Mucosa of stomach (tissue), 1 donor: ENCODE measurements around the gene TFAP2B.

ENCODE experiments used
- H3K27me3 ChIP-seq: one replicate; pipeline ENCODE4 v1.7.0; 2013; ENCODE audit warnings: mild to moderate bottlenecking, low read length; ENCODE audit not compliant: control insufficient read depth, insufficient read depth
- H3K36me3 ChIP-seq: one replicate; pipeline ENCODE4 v1.7.0; 2013; ENCODE audit warnings: low read length; ENCODE audit not compliant: control insufficient read depth, insufficient read depth
- H3K4me1 ChIP-seq: one replicate; pipeline ENCODE4 v1.7.0; 2013; ENCODE audit warnings: mild to moderate bottlenecking, low read length; ENCODE audit not compliant: control insufficient read depth, insufficient read depth
- H3K4me3 ChIP-seq: one replicate; pipeline ENCODE4 v1.7.0; 2013; ENCODE audit warnings: low read length
- H3K9ac ChIP-seq: one replicate; pipeline ENCODE4 v1.7.0; 2013; ENCODE audit warnings: mild to moderate bottlenecking, low read length, moderate library complexity
- H3K9me3 ChIP-seq: one replicate; pipeline ENCODE4 v1.7.0; 2013; ENCODE audit warnings: mild to moderate bottlenecking, low read length, moderate library complexity; ENCODE audit not compliant: control insufficient read depth
- donor health status: Pancreatic carcinoma.

The TFAP2B gene

GRCh38 chr6:50818673-50819072 lies at the start of gene TFAP2B:
Gene TFAP2B (plus strand): TSS chr6:50818871. CDS start chr6:50818892, 21 bp downstream.
- no peaks in the 10 kb centered on the region for H3K9me3 ChIP-seq
- H3K9ac ChIP-seq = no peak within 1 kb of the TSS
- peaks cover 7% of the 10 kb centered on the region for H3K4me1 ChIP-seq
- H3K4me3 ChIP-seq = no peak within 1 kb of the TSS
- no peaks in the 10 kb centered on the region for H3K36me3 ChIP-seq
- H3K27me3 ChIP-seq = peaks cover 70% of the 10 kb centered on the region

- no peak overlapping the region for H3K9ac ChIP-seq
- peaks cover 4% of the 10 kb centered on the region for H3K27me3 ChIP-seq
- H3K36me3 ChIP-seq = no peaks in the 10 kb centered on the region
- H3K4me3 ChIP-seq = no peak overlapping the region
- H3K9me3 ChIP-seq = no peaks in the 10 kb centered on the region
- no peaks in the 10 kb centered on the region for H3K4me1 ChIP-seq
These were observed 40.0 kb upstream of the TFAP2B start for GRCh38 chr6:50778696-50779095.

- no peak overlapping the region for H3K4me3 ChIP-seq
- H3K4me1 ChIP-seq = no peaks in the 10 kb centered on the region
- no peak overlapping the region for H3K9ac ChIP-seq
- H3K36me3 ChIP-seq = no peaks in the 10 kb centered on the region
- H3K27me3 ChIP-seq = peaks cover 4% of the 10 kb centered on the region
- no peaks in the 10 kb centered on the region for H3K9me3 ChIP-seq
These were observed 38.3 kb upstream of the TFAP2B start for GRCh38 chr6:50780382-50780781.

GRCh38 chr6:50785921-50786320 lies 32.8 kb upstream of the TFAP2B start:
- H3K4me1 ChIP-seq = no peaks in the 10 kb centered on the region
- no peaks in the 10 kb centered on the region for H3K9me3 ChIP-seq
- no peak overlapping the region for H3K4me3 ChIP-seq
- no peak overlapping the region for H3K9ac ChIP-seq
- H3K36me3 ChIP-seq = no peaks in the 10 kb centered on the region
- H3K27me3 ChIP-seq = peaks cover 3% of the 10 kb centered on the region

GRCh38 chr6:50791900-50792508 lies 26.7 kb upstream of the TFAP2B start:
- Histone ChIP-seq H3K4me1 (no peaks in the 10 kb centered on the region), H3K4me3 (no peak overlapping the region), H3K27me3 (peaks cover 3% of the 10 kb centered on the region), H3K9me3 (no peaks in the 10 kb centered on the region), H3K9ac (no peak overlapping the region), H3K36me3 (no peaks in the 10 kb centered on the region)

- H3K27me3 ChIP-seq = no peaks in the 10 kb centered on the region
- no peak overlapping the region for H3K4me3 ChIP-seq
- H3K9ac ChIP-seq = no peak overlapping the region
- H3K9me3 ChIP-seq = no peaks in the 10 kb centered on the region
- no peaks in the 10 kb centered on the region for H3K4me1 ChIP-seq
- no peaks in the 10 kb centered on the region for H3K36me3 ChIP-seq
These were observed 25.9 kb upstream of the TFAP2B start for GRCh38 chr6:50792771-50793170.

GRCh38 chr6:50795574-50795973 lies 23.1 kb upstream of the TFAP2B start:
- H3K27me3 ChIP-seq = no peaks in the 10 kb centered on the region
- no peaks in the 10 kb centered on the region for H3K36me3 ChIP-seq
- no peak overlapping the region for H3K9ac ChIP-seq
- no peaks in the 10 kb centered on the region for H3K4me1 ChIP-seq
- H3K9me3 ChIP-seq = no peaks in the 10 kb centered on the region
- H3K4me3 ChIP-seq = no peak overlapping the region

GRCh38 chr6:50804283-50804682 lies 14.4 kb upstream of the TFAP2B start:
- H3K9me3 ChIP-seq = no peaks in the 10 kb centered on the region
- no peaks in the 10 kb centered on the region for H3K4me1 ChIP-seq
- H3K27me3 ChIP-seq = no peaks in the 10 kb centered on the region
- H3K9ac ChIP-seq = no peak overlapping the region
- no peak overlapping the region for H3K4me3 ChIP-seq
- no peaks in the 10 kb centered on the region for H3K36me3 ChIP-seq

- Histone ChIP-seq H3K4me3 (no peak overlapping the region), H3K4me1 (no peaks in the 10 kb centered on the region), H3K9ac (no peak overlapping the region), H3K36me3 (no peaks in the 10 kb centered on the region), H3K27me3 (no peaks in the 10 kb centered on the region), H3K9me3 (no peaks in the 10 kb centered on the region)
These were observed 11.6 kb upstream of the TFAP2B start for GRCh38 chr6:50807035-50807434.

- H3K4me1 ChIP-seq = peaks cover 7% of the 10 kb centered on the region
- H3K9ac ChIP-seq = peak overlapping the region; percentile 44
- peaks cover 39% of the 10 kb centered on the region for H3K27me3 ChIP-seq
- no peaks in the 10 kb centered on the region for H3K36me3 ChIP-seq
- H3K4me3 ChIP-seq = peak overlapping the region; percentile 14
- no peaks in the 10 kb centered on the region for H3K9me3 ChIP-seq
These were observed 3.1 kb upstream of the TFAP2B start for GRCh38 chr6:50815436-50816114.

GRCh38 chr6:50816115-50816675 lies 2.5 kb upstream of the TFAP2B start:
- Histone ChIP-seq H3K36me3 (no peaks in the 10 kb centered on the region), H3K9ac (peak overlapping the region; percentile 44), H3K27me3 (peaks cover 46% of the 10 kb centered on the region)

GRCh38 chr6:50816947-50817645 lies 1.6 kb upstream of the TFAP2B start:
- no peak overlapping the region for H3K4me3 ChIP-seq
- H3K9me3 ChIP-seq = no peaks in the 10 kb centered on the region
- peaks cover 54% of the 10 kb centered on the region for H3K27me3 ChIP-seq
- no peak overlapping the region for H3K9ac ChIP-seq
- no peaks in the 10 kb centered on the region for H3K36me3 ChIP-seq
- peaks cover 7% of the 10 kb centered on the region for H3K4me1 ChIP-seq

More at GRCh38 chr6:50816115-50816675, 2.5 kb upstream of the TFAP2B start:
- Histone ChIP-seq H3K9me3 (no peaks in the 10 kb centered on the region), H3K4me1 (peaks cover 7% of the 10 kb centered on the region), H3K4me3 (peak overlapping the region; percentile 14)
